ENCODE data around the gene PPP4R2.

Gene PPP4R2

GRCh38 chr3:73073091-73073707 lies 76.6 kb downstream of the PPP4R2 start:
- DNase-seq = no peak

GRCh38 chr3:73074781-73075180 lies 78.2 kb downstream of the PPP4R2 start:
- no peak for DNase-seq

GRCh38 chr3:73080216-73080966 lies 83.8 kb downstream of the PPP4R2 start:
- no peak for DNase-seq

- DNase-seq = no peak
These were observed 84.5 kb downstream of the PPP4R2 start for GRCh38 chr3:73081140-73081539.

GRCh38 chr3:73084170-73084569 lies 87.6 kb downstream of the PPP4R2 start:
- no peak for DNase-seq

- DNase-seq = peak; percentile 50
These were observed 89.5 kb downstream of the PPP4R2 start for GRCh38 chr3:73086071-73086494.

- no peak for DNase-seq
These were observed 97.5 kb downstream of the PPP4R2 start for GRCh38 chr3:73094129-73094528.

- no peak for DNase-seq
These were observed 98.3 kb downstream of the PPP4R2 start for GRCh38 chr3:73094951-73095350.

GRCh38 chr3:73096169-73096568 lies 99.6 kb downstream of the PPP4R2 start:
- DNase-seq = no peak

GRCh38 chr3:73098026-73098425 lies 101.4 kb downstream of the PPP4R2 start:
- no peak for DNase-seq

GRCh38 chr3:73098873-73099272 lies 102.3 kb downstream of the PPP4R2 start:
- no peak for DNase-seq

GRCh38 chr3:73100741-73101559 lies 104.3 kb downstream of the PPP4R2 start:
- DNase-seq = peak; percentile 77

- DNase-seq = no peak
These were observed 105.3 kb downstream of the PPP4R2 start for GRCh38 chr3:73101881-73102280.

- DNase-seq = no peak
These were observed 110.6 kb downstream of the PPP4R2 start for GRCh38 chr3:73107215-73107614.

GRCh38 chr3:73107676-73108187 lies 111.1 kb downstream of the PPP4R2 start:
- no peak for DNase-seq

GRCh38 chr3:73108750-73109149 lies 112.1 kb downstream of the PPP4R2 start:
- DNase-seq = no peak

GRCh38 chr3:73110530-73110929 lies 113.9 kb downstream of the PPP4R2 start:
- DNase-seq = no peak

- DNase-seq = no peak
These were observed 118.1 kb downstream of the PPP4R2 start for GRCh38 chr3:73114711-73115110.

GRCh38 chr3:73115806-73116205 lies 119.2 kb downstream of the PPP4R2 start:
- DNase-seq = no peak
